ENCODE results near the gene ATP13A5. TPM values are rescaled to one million over a fixed set of nuclear protein-coding genes. Genes with fewer than 3 reads are reported as not detected.

Gene ATP13A5
- total RNA-seq, 1 experiment from 2014 or later: not detected

- Histone ChIP-seq H3K9me3 (ENCODE audit: control insufficient read depth, low read depth, low read length) (no peaks in the 10 kb centered on the region), H2BK12ac (ENCODE audit: insufficient read length, low read depth, low read length) (no peak overlapping the region), H3K4me1 (ENCODE audit: insufficient read depth, low read length) (peaks cover 2% of the 10 kb centered on the region; the same call in 1 of the 2 replicates), H3K56ac (ENCODE audit: insufficient read length, low read depth, low read length) (no peak overlapping the region), H3K18ac (ENCODE audit: insufficient read length, low read depth, low read length) (no peak overlapping the region), H3K27me3 (ENCODE audit: insufficient read depth, low read length) (no peaks in the 10 kb centered on the region), H2BK120ac (ENCODE audit: low read depth, low read length, poor library complexity, severe bottlenecking) (no peak overlapping the region), H4K91ac (ENCODE audit: insufficient read length, low read depth, low read length) (no peak overlapping the region), H4K8ac (replicated peaks; ENCODE audit: insufficient read length, low read depth, low read length) (no peak overlapping the region), H3K23ac (ENCODE audit: insufficient read length, low read depth, low read length) (no peak overlapping the region), H2AK5ac (ENCODE audit: insufficient read length, low read length) (no peak overlapping the region), H3T11ph (ENCODE audit: low read length) (no peak overlapping the region), H3K14ac (ENCODE audit: insufficient read depth, low read length) (no peak overlapping the region), H3K27ac (ENCODE audit: insufficient read length, low read depth, low read length) (no peak overlapping the region), H2AFZ (ENCODE audit: low read length) (no peak overlapping the region), H3K9ac (ENCODE audit: extremely low read depth, insufficient read length, low read length) (no peak overlapping the region), H3K4ac (ENCODE audit: low read depth, low read length) (no peak overlapping the region), H3K79me2 (ENCODE audit: insufficient read depth, low read length) (no peaks in the 10 kb centered on the region), H2BK20ac (ENCODE audit: low read depth, low read length, poor library complexity, severe bottlenecking) (no peak overlapping the region), H4K5ac (ENCODE audit: insufficient read length, low read depth, low read length) (no peak overlapping the region), H4K20me1 (ENCODE audit: control insufficient read depth, insufficient read depth, insufficient read length) (no peaks in the 10 kb centered on the region), H2BK15ac (ENCODE audit: low read depth, low read length) (no peak overlapping the region), H2BK5ac (ENCODE audit: insufficient read length, low read length) (no peak overlapping the region), H3K4me2 (ENCODE audit: insufficient read depth, insufficient read length, low read length) (no peak overlapping the region), H3K23me2 (ENCODE audit: insufficient read length, low read depth, low read length, poor library complexity, severe bottlenecking) (no peaks in the 10 kb centered on the region), H3K79me1 (ENCODE audit: insufficient read depth, low read depth, low read length, poor library complexity, severe bottlenecking) (no peaks in the 10 kb centered on the region)
- H3K36me3 Mint-ChIP-seq (ENCODE audit: insufficient read depth in 1 of 3, low read depth in 3 of 3): no peaks in the 10 kb centered on the region
- no peak overlapping the region for H3K4me3 Mint-ChIP-seq
- no peak overlapping the region for H3K27ac Mint-ChIP-seq
- H3K4me1 Mint-ChIP-seq: peaks cover 18% of the 10 kb centered on the region in 2 experiments
- TF ChIP-seq, protein P1, sequence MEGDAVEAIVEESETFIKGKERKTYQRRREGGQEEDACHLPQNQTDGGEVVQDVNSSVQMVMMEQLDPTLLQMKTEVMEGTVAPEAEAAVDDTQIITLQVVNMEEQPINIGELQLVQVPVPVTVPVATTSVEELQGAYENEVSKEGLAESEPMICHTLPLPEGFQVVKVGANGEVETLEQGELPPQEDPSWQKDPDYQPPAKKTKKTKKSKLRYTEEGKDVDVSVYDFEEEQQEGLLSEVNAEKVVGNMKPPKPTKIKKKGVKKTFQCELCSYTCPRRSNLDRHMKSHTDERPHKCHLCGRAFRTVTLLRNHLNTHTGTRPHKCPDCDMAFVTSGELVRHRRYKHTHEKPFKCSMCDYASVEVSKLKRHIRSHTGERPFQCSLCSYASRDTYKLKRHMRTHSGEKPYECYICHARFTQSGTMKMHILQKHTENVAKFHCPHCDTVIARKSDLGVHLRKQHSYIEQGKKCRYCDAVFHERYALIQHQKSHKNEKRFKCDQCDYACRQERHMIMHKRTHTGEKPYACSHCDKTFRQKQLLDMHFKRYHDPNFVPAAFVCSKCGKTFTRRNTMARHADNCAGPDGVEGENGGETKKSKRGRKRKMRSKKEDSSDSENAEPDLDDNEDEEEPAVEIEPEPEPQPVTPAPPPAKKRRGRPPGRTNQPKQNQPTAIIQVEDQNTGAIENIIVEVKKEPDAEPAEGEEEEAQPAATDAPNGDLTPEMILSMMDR (conservative IDR thresholded peaks at IDR 0.05): no peak
- no peak for DNase-seq
- no peaks in the 10 kb centered on the region for H3K9me3 Mint-ChIP-seq
- WGBS (ENCODE audit: extremely low coverage, insufficient read length, low lambda C conversion rate): no CpG with 5 or more reads among the region's 3 CpGs
- no peaks in the 10 kb centered on the region for H3K27me3 Mint-ChIP-seq (ENCODE audit: low read depth)
Observed at GRCh38 chr3:193357291-193357690, 21.3 kb downstream of the ATP13A5 start.
